K562 (cell line): ENCODE measurements around the gene CYSRT1. TPM values are rescaled to one million over a fixed set of nuclear protein-coding genes. Genes with fewer than 3 reads are reported as not detected.

ENCODE experiments used
- AFF1 ChIP-seq, 2 experiments: fragments of 450-650 bp; IDR thresholded peaks; 2 replicates each; pipeline ENCODE4 v1.6.1; 2018; ENCODE audit warnings: mild to moderate bottlenecking in 2 of 2, low read depth in 1 of 2; ENCODE audit not compliant: partially characterized antibody in 2 of 2
- MGA ChIP-seq: fragments of 450-650 bp; IDR thresholded peaks from 2 replicates; pipeline ENCODE4 v1.6.1; 2016; ENCODE audit warnings: mild to moderate bottlenecking, moderate library complexity
- MYC ChIP-seq, 2 experiments: fragments of 250-450 bp in 1 of 2; sonication (Bioruptor Pico) in 1 of 2; IDR thresholded peaks; 2 replicates each; pipeline versions ENCODE4 v1.5.1 to v1.6.1; 2012 to 2021; ENCODE audit warnings: low read depth in 2 of 2, borderline replicate concordance in 1 of 2, improper control_type of control experiment in 1 of 2, low read length in 1 of 2, mild to moderate bottlenecking in 1 of 2, moderate library complexity in 1 of 2
- NFRKB ChIP-seq: fragments of 450-650 bp; IDR thresholded peaks from 2 replicates; pipeline ENCODE4 v1.6.1; 2016; ENCODE audit warnings: low read depth
- SIN3A ChIP-seq, 2 experiments: fragments of 150-350 bp in 1 of 2; IDR thresholded peaks; 2 replicates each; pipeline ENCODE4 v1.6.1; 2011 to 2016; ENCODE audit warnings: borderline replicate concordance in 2 of 2, low read depth in 2 of 2, low read length in 2 of 2, mild to moderate bottlenecking in 2 of 2, moderate library complexity in 2 of 2; ENCODE audit not compliant: control insufficient read depth in 1 of 2
- ZNF146 ChIP-seq: IDR thresholded peaks from one replicate; pipeline ENCODE4 v1.6.1; 2018; ENCODE audit warnings: missing compliant biosample characterization; ENCODE audit not compliant: unreplicated experiment
- ZNF239 ChIP-seq: fragments of 250-450 bp; sonication (Bioruptor Pico); IDR thresholded peaks from 2 replicates; pipeline ENCODE4 v1.4.0; 2020; ENCODE audit warnings: mild to moderate bottlenecking
- ZNF583 ChIP-seq: fragments of 250-450 bp; sonication (Bioruptor Pico); IDR thresholded peaks from 2 replicates; pipeline ENCODE4 v1.4.0; 2020
- polyA plus RNA-seq, 8 experiments: library from polyadenylated mRNA; depleted of rRNA in 4 of 8; stranded (reverse) in 5 of 8; unstranded in 3 of 8; fragments of >200 nt; fragmentation: Nextera tagmentation in 2 of 8; fragmentation: Illumina TruSeq in 1 of 8; extraction: Ambion mirVana in 2 of 8; extraction: Trizol in 1 of 8; gene quantifications; 2 replicates each; pipeline versions ENCODE4 v1.2.1 to v1.2.3, GENCODE V29; 2011 to 2014; ENCODE audit warnings: inconsistent platforms in 1 of 8, missing spikeins in 1 of 8
- total RNA-seq, 7 experiments: library from RNA; depleted of rRNA in 6 of 7; stranded (reverse); fragments of >200 nt in 6 of 7; fragmentation: Illumina TruSeq in 2 of 7; extraction: Trizol in 2 of 7; gene quantifications; 2 replicates each; pipeline versions ENCODE4 v1.2.1 to v1.2.3, GENCODE V29; 2011 to 2021; ENCODE audit warnings: low replicate concordance in 1 of 7

The CYSRT1 gene
- total and polyA plus RNA-seq, 9 of the 15 experiments (the other 6 are each of a cell fraction or from before 2014, with no cell fraction given) = 0.04 to 1.4 (median 0.42) TPM; not detected in 3

- TF ChIP-seq MGA = peak; percentile 44
- TF ChIP-seq SIN3A (IDR thresholded peaks at IDR 0.05; ENCODE audit: borderline replicate concordance in 2 of 2, control insufficient read depth in 1 of 2, low read depth in 2 of 2, low read length in 2 of 2) = peak; percentile 68 to 84; a peak in 2 of 4 replicates
- no peak for TF ChIP-seq AFF1 (IDR thresholded peaks at IDR 0.05; ENCODE audit: low read depth in 1 of 2, partially characterized antibody in 2 of 2)
- no peak for TF ChIP-seq NFRKB
- no peak for TF ChIP-seq ZNF583 (CRISPR knock-in tag)
- TF ChIP-seq MYC (IDR thresholded peaks at IDR 0.05; ENCODE audit: low read depth, low read length) = peak; percentile 37; the same call in 1 of the 2 replicates
- TF ChIP-seq MYC (CRISPR knock-in tag; IDR thresholded peaks at IDR 0.05; ENCODE audit: borderline replicate concordance, low read depth) = no peak
- TF ChIP-seq ZNF146 (CRISPR knock-in tag) = no peak
- TF ChIP-seq ZNF239 = no peak
Measured at GRCh38 chr9:137217276-137218211, 7.4 kb upstream of the CYSRT1 start (continued).
